ENCODE measurements around the gene GNA15. TPM values are rescaled to one million over a fixed set of nuclear protein-coding genes. Genes with fewer than 3 reads are reported as not detected.
"Not testable (repeated sequence)": the region's sequence is repeated elsewhere in the genome, so short reads cannot be mapped to it uniquely, and the experiment has no call there.

The GNA15 gene
- total RNA-seq (ENCODE audit: unreplicated experiment), result not detected
- long read RNA-seq, result 0 reads

GRCh38 chr19:3135961-3136683 is at the start of gene GNA15:
Gene GNA15 (plus strand): TSS chr19:3136033. CDS start chr19:3136451, 418 bp downstream.
- DNase-seq (ENCODE audit: low spot score), result no peak
- Mint-ChIP-seq H3K36me3 (ENCODE audit: low read depth, unreplicated experiment) (no peaks in the 10 kb centered on the region), H3K27ac (ENCODE audit: unreplicated experiment) (no peak within 1 kb of the TSS), H3K4me3 (ENCODE audit: unreplicated experiment) (no peak within 1 kb of the TSS), H3K9me3 (ENCODE audit: unreplicated experiment) (no peaks in the 10 kb centered on the region), H3K4me1 (ENCODE audit: unreplicated experiment) (peaks cover 7% of the 10 kb centered on the region), H3K27me3 (ENCODE audit: unreplicated experiment) (peaks cover 2% of the 10 kb centered on the region)
- no peak for TF ChIP-seq CTCF (IDR thresholded peaks at IDR 0.05; ENCODE audit: unreplicated experiment)

GRCh38 chr19:3087769-3088168 is 48.1 kb upstream of the GNA15 start:
- no peak for DNase-seq (ENCODE audit: low spot score)
- H3K4me1 Mint-ChIP-seq (ENCODE audit: unreplicated experiment), result no peaks in the 10 kb centered on the region
- no peaks in the 10 kb centered on the region for H3K36me3 Mint-ChIP-seq (ENCODE audit: low read depth, unreplicated experiment)
- no peaks in the 10 kb centered on the region for H3K9me3 Mint-ChIP-seq (ENCODE audit: unreplicated experiment)
- no peak overlapping the region for H3K27ac Mint-ChIP-seq (ENCODE audit: unreplicated experiment)
- peaks cover 1% of the 10 kb centered on the region for H3K27me3 Mint-ChIP-seq (ENCODE audit: unreplicated experiment)
- no peak overlapping the region for H3K4me3 Mint-ChIP-seq (ENCODE audit: unreplicated experiment)
- no peak for TF ChIP-seq CTCF (IDR thresholded peaks at IDR 0.05; ENCODE audit: unreplicated experiment)

GRCh38 chr19:3089299-3089855 is 46.5 kb upstream of the GNA15 start:
- not testable (repeated sequence) for H3K4me3 Mint-ChIP-seq (ENCODE audit: unreplicated experiment); H3K36me3 Mint-ChIP-seq (ENCODE audit: low read depth, unreplicated experiment); H3K4me1 Mint-ChIP-seq (ENCODE audit: unreplicated experiment); H3K27ac Mint-ChIP-seq (ENCODE audit: unreplicated experiment); DNase-seq (ENCODE audit: low spot score); H3K27me3 Mint-ChIP-seq (ENCODE audit: unreplicated experiment); H3K9me3 Mint-ChIP-seq (ENCODE audit: unreplicated experiment)

GRCh38 chr19:3094601-3095440 is 41.0 kb upstream of the GNA15 start:
- Mint-ChIP-seq H3K4me3 (ENCODE audit: unreplicated experiment) (peak overlapping the region; percentile 89), H3K27me3 (ENCODE audit: unreplicated experiment) (peaks cover 14% of the 10 kb centered on the region), H3K9me3 (ENCODE audit: unreplicated experiment) (no peaks in the 10 kb centered on the region), H3K36me3 (ENCODE audit: low read depth, unreplicated experiment) (no peaks in the 10 kb centered on the region), H3K27ac (ENCODE audit: unreplicated experiment) (peak overlapping the region; percentile 64), H3K4me1 (ENCODE audit: unreplicated experiment) (peaks cover 19% of the 10 kb centered on the region)
- peak; percentile 33 for DNase-seq (ENCODE audit: low spot score)
- TF ChIP-seq CTCF (IDR thresholded peaks at IDR 0.05; ENCODE audit: unreplicated experiment), result no peak

GRCh38 chr19:3095441-3096191 is 40.2 kb upstream of the GNA15 start:
- DNase-seq (ENCODE audit: low spot score), result peak; percentile 56
- Mint-ChIP-seq H3K4me1 (ENCODE audit: unreplicated experiment) (peaks cover 19% of the 10 kb centered on the region), H3K4me3 (ENCODE audit: unreplicated experiment) (peak overlapping the region; percentile 89), H3K27me3 (ENCODE audit: unreplicated experiment) (peaks cover 14% of the 10 kb centered on the region), H3K9me3 (ENCODE audit: unreplicated experiment) (no peaks in the 10 kb centered on the region), H3K27ac (ENCODE audit: unreplicated experiment) (peak overlapping the region; percentile 84), H3K36me3 (ENCODE audit: low read depth, unreplicated experiment) (no peaks in the 10 kb centered on the region)
- TF ChIP-seq CTCF (IDR thresholded peaks at IDR 0.05; ENCODE audit: unreplicated experiment), result no peak
